Mucosa of descending colon (tissue), 3 donors: ENCODE measurements around the gene RNASE4. TPM values are rescaled to one million over a fixed set of nuclear protein-coding genes. Genes with fewer than 3 reads are reported as not detected.
"Not testable (repeated sequence)": the region's sequence is repeated elsewhere in the genome, so short reads cannot be mapped to it uniquely, and the experiment has no call there.

Source experiments
- ATAC-seq: fragments of 200-7000 bp; cut with Tn5 transposase; one replicate; pipeline ENCODE4 v1.9.1; 2020; ENCODE audit warnings: mild to moderate bottlenecking, moderate library complexity
- DNase-seq, 3 donors: peaks; one replicate each; pipeline ENCODE4 v3.0.0-alpha.2; 2020
- H3K36me3 ChIP-seq: fragments of 200-600 bp; one replicate; pipeline ENCODE4 v1.8.0; 2021; ENCODE audit warnings: low read depth, mild to moderate bottlenecking
- H3K4me1 ChIP-seq: fragments of 200-600 bp; one replicate; pipeline ENCODE4 v1.8.0; 2021; ENCODE audit warnings: low read depth, mild to moderate bottlenecking
- H3K4me3 ChIP-seq: fragments of 200-600 bp; one replicate; pipeline ENCODE4 v1.8.0; 2021; ENCODE audit warnings: mild to moderate bottlenecking
- H3K9me3 ChIP-seq: fragments of 200-600 bp; one replicate; pipeline ENCODE4 v1.8.0; 2021; ENCODE audit warnings: mild to moderate bottlenecking
- CTCF ChIP-seq: fragments of 200-600 bp; IDR thresholded peaks from one replicate; pipeline ENCODE4 v1.8.0; 2022; ENCODE audit warnings: antibody characterized with exemption, mild to moderate bottlenecking
- intact Hi-C, 2 donors: fragments of 100-400 bp; cut with DNase I in 1 of 2; cut with micrococcal nuclease in 1 of 2; formaldehyde crosslinking; loops; one replicate each; pipeline versions ENCODE4 v1.11.0 to v1.11.1; 2022; cut with DNase I, micrococcal nuclease
- long read RNA-seq, 2 donors: library from polyadenylated mRNA; unstranded; transcript quantifications; one replicate each; pipeline ENCODE4 v2.0.0, GENCODE V29; 2019 to 2021
- total RNA-seq, 3 donors: library from RNA; stranded (reverse); fragmentation: NEBNext Ultra II Directional in 2 of 3; extraction: Animal tissue kit (Norgen Biotek cat#: 25700) in 2 of 3; gene quantifications; one replicate each; pipeline versions ENCODE4 v1.2.1 to v1.2.4, GENCODE V29; 2021 to 2023
- donor health status: DM: no; HTN: no; CAD: no; lungs with moderate emphysema.
- donor health status: DM: no; HTN: no; CAD: no.
- donor health status: DM: no; HTN: yes; CAD: no.

The RNASE4 gene
- total RNA-seq: 10 to 100 TPM; 35.9 to 37.4 (median 36.4) TPM
- long read RNA-seq, donor 1, transcript RNASE4-203 (2 exons, 2,520 nt): major isoform, 45 of 51 reads
- long read RNA-seq, donor 1, partial matches to known transcripts: 0 of 51 reads
- long read RNA-seq, donor 1, other reads (novel, unspliced or antisense): 5 of 51 reads
- long read RNA-seq, donor 2, transcript RNASE4-203 (2 exons, 2,520 nt): major isoform, 30 of 30 reads
- long read RNA-seq, donor 2, partial matches to known transcripts: 0 of 30 reads
- long read RNA-seq, donor 2, other reads (novel, unspliced or antisense): 0 of 30 reads

DNA sequence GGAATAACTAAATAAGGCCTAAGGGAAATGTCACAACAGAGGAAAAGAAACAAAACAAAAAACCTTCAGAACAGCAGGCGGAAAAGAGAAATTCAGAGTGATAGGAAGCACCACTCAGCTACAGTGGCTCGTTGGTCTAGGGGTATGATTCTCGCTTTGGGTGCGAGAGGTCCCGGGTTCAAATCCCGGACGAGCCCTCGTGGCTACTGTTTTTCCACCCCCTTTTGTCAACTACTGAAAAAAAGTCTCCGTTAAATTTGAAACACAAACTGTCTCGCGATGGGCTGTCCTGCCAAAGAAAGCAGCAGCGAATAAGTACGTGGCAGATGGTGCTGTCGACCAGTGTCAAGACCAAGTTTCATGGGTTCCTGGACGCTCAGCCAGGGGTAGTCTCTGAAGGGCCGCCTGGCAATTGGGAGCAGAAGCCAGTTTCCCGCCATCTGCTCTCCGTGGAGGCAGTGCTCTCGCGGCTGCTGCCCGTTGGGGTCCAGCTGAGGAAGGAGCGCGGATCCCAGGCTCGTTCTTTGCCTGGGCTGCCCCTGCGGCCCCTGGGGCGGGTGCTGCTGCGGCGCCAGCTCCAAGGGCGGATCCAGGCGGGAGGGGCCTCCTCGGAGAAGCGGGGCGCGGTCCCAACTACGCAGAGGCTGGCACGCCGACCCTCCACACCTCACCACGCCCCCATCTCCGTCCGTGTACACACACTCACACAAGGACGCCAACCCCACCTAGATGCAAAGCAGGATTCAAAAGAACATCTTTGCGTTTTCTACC, at the start of gene RNASE4:
Gene RNASE4 (plus strand): TSS at position 670 of the 771 bp plus-strand sequence. CDS start 14,812 bp downstream, outside the sequence.
- DNase-seq (peak; percentile 95 to 96 (median 95)), ATAC-seq (peak; percentile 63)
- Histone ChIP-seq H3K4me3 (peak within 1 kb of the TSS; percentile 52), H3K36me3 (no peaks in the 10 kb centered on the region), H3K9me3 (no peaks in the 10 kb centered on the region), H3K4me1 (peaks cover 54% of the 10 kb centered on the region)
- TF ChIP-seq CTCF: no peak
- intact Hi-C loops: loop anchor here (5.0 to 10.0 kb wide), 4 partner anchors 72 to 421 kb away; partner anchors contain the start of genes CCNB1IP1 (in 1 of the 2), TEP1 (in 1 of the 2) and TMEM253 (in 1 of the 2)

GRCh38 chr14:20641591-20641990, 42.8 kb upstream of the RNASE4 start, which contains the start of gene OR6S1:
Gene OR6S1, minus strand, starts transcription at chr14:20641691. Its CDS starts 0 bp downstream, at chr14:20641691.
- intact Hi-C loops: no loop called here
- Histone ChIP-seq H3K4me3 (no peak within 1 kb of the TSS), H3K4me1 (no peaks in the 10 kb centered on the region), H3K36me3 (no peaks in the 10 kb centered on the region), H3K9me3 (no peaks in the 10 kb centered on the region)
- no peak for ATAC-seq
- DNase-seq: no peak
- TF ChIP-seq CTCF: no peak

GRCh38 chr14:20642182-20642581, 42.2 kb upstream of the RNASE4 start:
- DNase-seq: no peak
- Histone ChIP-seq H3K4me3 (no peak overlapping the region), H3K4me1 (no peaks in the 10 kb centered on the region), H3K36me3 (no peaks in the 10 kb centered on the region), H3K9me3 (no peaks in the 10 kb centered on the region)
- intact Hi-C loops: no loop called here
- no peak for ATAC-seq
- no peak for TF ChIP-seq CTCF

GRCh38 chr14:20642755-20643154, 41.6 kb upstream of the RNASE4 start:
- H3K9me3 ChIP-seq, DNase-seq, H3K4me3 ChIP-seq, H3K4me1 ChIP-seq, intact Hi-C loops, H3K36me3 ChIP-seq, ATAC-seq: not testable (repeated sequence)

DNA sequence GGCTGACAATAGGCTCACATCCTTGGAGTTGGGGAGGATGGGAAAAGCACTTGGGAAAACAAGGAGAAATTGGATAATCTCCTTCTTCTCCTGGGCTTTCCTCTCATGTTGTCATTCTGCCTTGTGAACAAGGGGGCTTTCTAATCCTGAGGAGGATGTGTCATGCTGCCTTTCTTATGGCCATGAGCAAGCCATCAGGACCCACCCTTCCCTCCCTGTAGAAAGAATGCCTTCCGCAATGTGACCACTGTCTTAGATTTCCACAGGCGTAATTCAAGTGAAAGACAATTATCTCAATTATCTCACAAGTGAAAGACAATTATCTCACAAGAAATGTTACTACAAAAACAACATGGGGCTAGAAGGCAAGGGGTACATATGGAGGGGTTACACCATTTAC, 39.8 kb upstream of the RNASE4 start:
- DNase-seq (no peak), ATAC-seq (no peak)
- H3K9me3 ChIP-seq: no peaks in the 10 kb centered on the region
- no peaks in the 10 kb centered on the region for H3K36me3 ChIP-seq
- no peak overlapping the region for H3K4me3 ChIP-seq
- no peaks in the 10 kb centered on the region for H3K4me1 ChIP-seq
- TF ChIP-seq CTCF: no peak
- intact Hi-C loops: no loop called here

- no peak for ATAC-seq
- no peak for DNase-seq
- intact Hi-C loops: no loop called here
Measured at GRCh38 chr14:20645481-20645880, 38.9 kb upstream of the RNASE4 start.

More at GRCh38 chr14:20645481-20645880, 38.9 kb upstream of the RNASE4 start:
- TF ChIP-seq CTCF: no peak
- Histone ChIP-seq H3K4me3 (no peak overlapping the region), H3K9me3 (no peaks in the 10 kb centered on the region), H3K36me3 (no peaks in the 10 kb centered on the region), H3K4me1 (no peaks in the 10 kb centered on the region)
